GM12874 (cell line): ENCODE measurements around the gene FOXA1.

ENCODE experiments used
- CTCF ChIP-seq: IDR thresholded peaks from 2 replicates; pipeline ENCODE4 v1.5.1; 2011; ENCODE audit warnings: low read depth, mild to moderate bottlenecking, control low read depth, low read length, moderate library complexity; ENCODE audit not compliant: insufficient read depth

FOXA1 gene

GRCh38 chr14:37594971-37595808, at the start of gene FOXA1, which contains the start of gene TTC6:
TSS of gene FOXA1 (minus strand) at chr14:37595249. CDS start at chr14:37594972, 277 bp downstream.
TSS of gene TTC6 (plus strand) at chr14:37595629. CDS start at chr14:37622065, 26,436 bp downstream.
- no peak for TF ChIP-seq CTCF

- TF ChIP-seq CTCF, result no peak
Measured at GRCh38 chr14:37643701-37644100, 48.7 kb upstream of the FOXA1 start.

GRCh38 chr14:37642125-37642524, 47.1 kb upstream of the FOXA1 start:
- TF ChIP-seq CTCF, result no peak

GRCh38 chr14:37641117-37641516, 46.1 kb upstream of the FOXA1 start:
- TF ChIP-seq CTCF, result no peak

GRCh38 chr14:37638599-37638998, 43.5 kb upstream of the FOXA1 start:
- no peak for TF ChIP-seq CTCF

- no peak for TF ChIP-seq CTCF
Measured at GRCh38 chr14:37637341-37637740, 42.3 kb upstream of the FOXA1 start.

- TF ChIP-seq CTCF, result no peak
Measured at GRCh38 chr14:37625597-37626595, 30.8 kb upstream of the FOXA1 start.
